Activated CD4-positive, CD25-positive, alpha-beta regulatory T cell treated with anti-CD3 and anti-CD28 coated beads, Interleukin-2, amount 50 U/mL, for 24 hours (primary cell): Measurements from ENCODE around the gene CD163.
"Not testable (repeated sequence)": the region's sequence is repeated elsewhere in the genome, so short reads cannot be mapped to it uniquely, and the experiment has no call there.

Experiments used
- ATAC-seq, 2 donors: fragments of 150-1000 bp; cut with Tn5 transposase; one replicate each; pipeline ENCODE4 v1.10.0; 2021; ENCODE audit warnings: mild to moderate bottlenecking in 1 of 2, moderate library complexity in 1 of 2

CD163 gene

GRCh38 chr12:7503686-7504415 is at the start of gene CD163:
Gene CD163, minus strand, starts transcription at chr12:7503777. Its CDS starts 87 bp downstream, at chr12:7503690.
- no peak for ATAC-seq

- ATAC-seq, result no peak
These were observed 39.2 kb upstream of the CD163 start for GRCh38 chr12:7542813-7543212.

DNA sequence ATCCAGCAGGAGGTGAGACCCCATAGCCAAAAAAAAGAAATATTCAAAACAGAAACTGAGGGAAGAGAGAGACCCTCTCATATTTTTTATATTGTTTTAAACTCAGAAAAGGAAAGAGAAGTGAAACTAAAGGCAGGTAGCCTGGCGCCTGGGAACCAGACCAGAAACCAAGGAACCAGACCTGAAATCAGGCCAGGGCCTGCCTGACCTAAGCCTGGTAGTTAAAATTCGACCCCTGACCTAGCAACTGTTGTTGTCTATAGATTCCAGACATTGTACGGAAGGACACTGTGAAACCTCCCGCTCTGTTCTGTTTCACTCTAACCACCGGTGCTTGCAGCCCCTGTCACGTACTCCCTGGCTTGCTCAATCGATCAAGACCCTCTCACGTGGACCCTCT is 38.5 kb upstream of the CD163 start:
- ATAC-seq, result no peak

- no peak for ATAC-seq
These were observed 10.8 kb upstream of the CD163 start for GRCh38 chr12:7514416-7514815.

GRCh38 chr12:7512553-7512952 is 9.0 kb upstream of the CD163 start:
- ATAC-seq, result no peak

DNA sequence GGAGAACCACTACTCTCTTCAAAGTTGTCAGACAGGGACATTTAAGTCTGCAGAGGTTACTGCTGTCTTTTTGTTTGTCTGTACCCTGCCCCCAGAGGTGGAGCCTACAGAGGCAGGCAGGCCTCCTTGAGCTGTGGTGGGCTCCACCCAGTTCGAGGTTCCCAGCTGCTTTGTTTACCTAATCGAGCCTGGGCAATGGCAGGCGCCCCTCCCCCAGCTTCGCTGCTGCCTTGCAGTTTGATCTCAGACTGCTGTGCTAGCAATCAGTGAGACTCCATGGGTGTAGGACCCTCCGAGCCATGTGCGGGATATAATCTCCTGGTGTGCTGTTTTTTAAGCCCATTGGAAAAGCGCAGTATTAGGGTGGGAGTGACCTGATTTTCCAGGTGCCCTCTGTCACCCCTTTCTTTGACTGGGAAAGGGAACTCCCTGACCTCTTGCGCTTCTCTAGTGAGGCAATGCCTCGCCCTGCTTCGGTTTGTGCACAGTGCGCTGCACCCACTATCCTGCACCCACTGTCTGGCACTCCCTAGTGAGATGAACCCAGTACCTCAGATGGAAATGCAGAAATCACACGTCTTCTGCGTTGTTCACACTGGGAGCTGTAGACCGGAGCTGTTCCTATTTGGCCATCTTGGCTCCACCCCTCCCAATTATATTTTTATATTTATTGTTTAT is 6.4 kb upstream of the CD163 start:
- ATAC-seq, result not testable (repeated sequence)

GRCh38 chr12:7502612-7503011 is 965 bp downstream of the CD163 start:
- ATAC-seq, result no peak

DNA sequence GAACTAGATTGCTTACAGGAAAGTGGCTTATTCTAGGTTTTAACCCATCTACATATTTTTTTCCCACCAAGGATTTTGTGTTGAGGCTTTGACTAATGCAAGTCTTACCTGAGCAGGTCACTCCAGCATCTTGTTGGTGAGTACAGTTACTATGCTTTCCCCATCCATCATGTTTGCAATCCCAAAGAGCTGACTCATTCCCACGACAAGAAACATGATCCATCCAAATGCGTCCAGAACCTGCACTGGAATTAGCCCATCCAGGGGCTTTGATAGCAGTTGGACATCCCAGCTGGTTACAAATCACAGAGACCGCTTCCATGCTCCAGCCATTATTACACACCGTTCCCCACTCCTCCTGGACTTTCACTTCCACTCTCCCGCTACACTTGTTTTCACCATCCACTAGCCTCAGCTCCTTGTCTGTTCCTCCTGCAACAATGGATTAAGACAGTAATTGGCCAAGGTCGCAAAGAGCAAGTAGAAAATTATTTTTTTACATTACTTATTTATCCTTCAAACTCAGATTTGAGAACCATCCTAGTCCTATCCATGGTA is 2.5 kb downstream of the CD163 start:
- ATAC-seq, result no peak

DNA sequence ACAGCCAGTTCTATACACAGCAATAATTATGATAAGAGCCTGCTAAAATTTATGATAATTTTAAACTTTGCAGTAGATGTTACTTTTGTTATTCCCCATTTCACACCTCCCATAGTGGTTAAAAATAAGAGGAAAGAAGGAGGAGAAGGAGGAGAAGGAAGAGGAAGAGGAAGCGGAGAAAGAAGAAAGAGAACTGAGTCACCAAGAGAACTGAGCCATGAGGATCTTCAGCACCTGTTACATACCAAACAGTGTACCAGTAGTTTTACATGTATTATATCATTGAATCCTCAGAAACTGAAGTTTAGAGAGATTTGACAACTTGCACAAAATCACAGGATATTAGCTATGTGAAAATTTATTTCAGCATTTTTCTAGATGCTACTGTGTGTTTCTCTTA is 3.9 kb downstream of the CD163 start:
- ATAC-seq, result no peak

GRCh38 chr12:7498809-7499208 is 4.8 kb downstream of the CD163 start:
- ATAC-seq, result no peak

- no peak for ATAC-seq
These were observed 5.9 kb downstream of the CD163 start for GRCh38 chr12:7497661-7498060.

DNA sequence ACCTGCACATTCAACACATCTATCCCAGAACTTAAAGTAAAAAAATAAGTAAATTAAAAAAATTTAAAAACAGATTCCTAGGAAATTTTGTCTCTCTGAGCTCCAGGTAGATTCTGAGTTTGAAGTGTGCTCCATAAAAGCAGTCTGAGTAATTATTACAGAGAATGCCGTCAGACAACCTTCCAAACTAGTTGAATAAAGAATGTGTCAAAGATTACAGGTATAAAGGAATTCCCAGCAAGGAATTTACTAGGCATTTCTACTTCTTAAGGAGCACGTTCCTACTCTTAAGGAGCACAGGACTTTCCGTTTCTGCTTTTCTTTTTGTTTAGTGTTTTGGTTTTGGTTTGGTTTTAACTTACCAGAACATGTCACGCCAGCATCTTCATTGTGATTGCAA is 7.1 kb downstream of the CD163 start:
- no peak for ATAC-seq

GRCh38 chr12:7495136-7495535 is 8.4 kb downstream of the CD163 start:
- ATAC-seq, result no peak

DNA sequence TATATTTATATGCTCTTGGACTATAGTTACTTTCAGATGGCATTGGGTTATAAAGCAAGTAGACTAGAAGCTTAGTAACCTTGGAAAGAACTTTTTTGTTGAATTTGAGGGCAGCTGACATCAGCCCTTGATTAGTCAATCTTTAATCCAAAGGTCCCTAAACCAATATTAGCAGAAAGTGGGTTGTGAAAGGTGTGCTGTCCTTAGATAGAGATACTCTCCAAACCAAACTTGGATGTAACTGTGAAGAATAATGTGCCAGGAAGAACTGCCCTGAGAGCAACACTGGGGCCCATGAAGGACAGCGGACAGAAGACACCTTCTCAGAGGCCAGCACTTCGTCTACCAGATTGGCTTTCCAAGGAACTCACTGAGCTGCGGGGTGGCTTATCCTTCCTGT is 10.6 kb downstream of the CD163 start:
- ATAC-seq, result no peak

GRCh38 chr12:7486512-7486911 is 17.1 kb downstream of the CD163 start:
- ATAC-seq, result no peak

- no peak for ATAC-seq
These were observed 18.5 kb downstream of the CD163 start for GRCh38 chr12:7485095-7485494.

- no peak for ATAC-seq
These were observed 20.2 kb downstream of the CD163 start for GRCh38 chr12:7483343-7483742.

DNA sequence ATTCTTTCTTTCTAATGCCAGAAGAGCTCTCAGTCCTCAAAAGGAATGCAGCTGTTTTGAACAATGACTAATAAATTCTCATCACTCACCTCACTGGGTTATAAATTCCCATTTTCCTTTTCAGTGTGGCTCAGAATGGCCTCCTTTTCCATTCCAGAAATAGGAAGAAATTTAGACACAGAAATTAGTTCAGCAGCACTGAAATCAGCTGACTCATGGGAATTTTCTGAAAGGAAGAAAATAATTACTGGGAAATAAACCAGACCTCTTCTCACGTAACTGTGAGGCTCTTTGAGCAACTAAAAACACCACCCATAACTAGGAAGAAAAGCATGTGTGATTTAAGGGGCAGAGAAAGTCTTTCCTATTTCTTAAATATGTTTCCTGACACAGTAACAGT is 23.8 kb downstream of the CD163 start:
- no peak for ATAC-seq

- no peak for ATAC-seq
These were observed 31.5 kb downstream of the CD163 start for GRCh38 chr12:7472060-7472459.

DNA sequence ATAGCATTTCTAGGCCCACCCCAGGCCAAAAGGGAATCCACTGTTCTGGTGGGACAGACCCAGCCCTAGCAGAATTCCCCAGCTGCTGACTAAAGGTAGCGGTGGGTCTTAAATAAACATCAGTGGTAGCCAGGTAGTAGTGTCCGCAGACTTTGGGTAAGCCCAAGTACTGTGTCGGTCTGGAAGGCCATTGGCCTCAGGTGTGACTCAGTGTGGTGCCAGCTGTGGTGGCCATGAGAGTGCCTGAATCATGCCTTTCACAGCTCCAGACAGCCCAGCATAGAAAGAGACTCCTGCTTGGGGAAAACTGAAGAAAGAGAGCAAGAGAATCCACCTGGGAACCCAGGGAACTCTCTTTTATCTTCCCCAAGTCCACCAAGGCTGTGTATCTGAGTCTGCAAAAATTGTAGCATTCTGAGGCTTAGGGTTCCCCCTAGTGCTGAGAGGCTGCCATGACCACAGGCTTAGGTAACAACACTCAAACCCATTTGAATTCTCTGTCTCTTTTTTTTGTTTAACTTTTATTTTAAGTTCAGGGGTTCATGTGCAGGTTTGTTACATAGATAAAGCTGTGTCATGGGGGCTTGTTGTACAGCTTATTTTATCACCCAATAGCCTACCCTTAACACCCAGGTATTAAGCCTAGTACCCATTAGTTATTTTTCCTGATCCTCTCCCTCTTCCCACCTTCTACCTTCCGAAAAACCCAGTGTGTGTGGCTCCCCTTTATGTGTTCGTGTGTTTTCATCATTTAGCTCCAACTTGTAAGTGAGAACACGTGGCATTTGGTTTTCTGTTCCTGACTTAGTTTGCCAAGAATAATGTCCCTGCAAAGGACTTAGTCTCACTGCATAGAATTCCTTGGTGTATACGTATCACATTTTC is 43.0 kb downstream of the CD163 start:
- ATAC-seq, result peak; percentile 25 to 45

- ATAC-seq, result no peak
These were observed 43.6 kb downstream of the CD163 start for GRCh38 chr12:7459973-7460372.

GRCh38 chr12:7451756-7452155 is 51.8 kb downstream of the CD163 start:
- ATAC-seq, result no peak

DNA sequence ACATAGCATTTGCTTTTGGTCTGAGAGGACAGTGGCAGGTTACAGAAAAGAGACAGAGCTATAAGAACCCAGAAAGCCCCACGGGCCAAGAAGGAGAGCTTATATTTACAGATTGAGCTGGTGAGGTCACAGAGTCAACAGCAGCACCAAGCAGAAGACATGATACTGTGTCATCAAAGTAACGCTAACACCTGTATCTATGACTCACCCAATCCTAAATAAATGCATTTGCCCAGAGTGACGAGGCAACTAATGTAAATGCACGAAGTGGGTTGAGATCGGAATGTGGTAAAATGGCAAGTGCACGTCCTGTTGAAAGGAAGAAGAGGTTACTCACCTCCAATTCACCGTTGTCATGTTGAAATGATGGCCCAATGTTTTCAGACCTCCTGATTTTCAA is 52.9 kb downstream of the CD163 start:
- no peak for ATAC-seq
